HepG2 (cell line): Measurements from ENCODE around the gene OPN3. TPM values are rescaled to one million over a fixed set of nuclear protein-coding genes. Genes with fewer than 3 reads are reported as not detected.
A peak's percentile ranks its signal among the peaks of the same experiment; 100 is the strongest.

Experiments used
- CBX1 ChIP-seq: IDR thresholded peaks from one replicate; pipeline ENCODE4 v1.6.1; 2016; ENCODE audit warnings: antibody characterized with exemption, low read depth
- CCAR2 ChIP-seq: fragments of 200-400 bp; formaldehyde crosslinking; optimal IDR thresholded peaks from 2 replicates; pipeline ENCODE3; 2018; ENCODE audit warnings: low read depth, mild to moderate bottlenecking, low read length, moderate library complexity
- DBP ChIP-seq: sonication (generic); formaldehyde crosslinking; IDR thresholded peaks from 2 replicates; pipeline ENCODE4 v1.4.0; 2020; ENCODE audit warnings: missing genetic modification reagents; ENCODE audit errors: not compliant biosample characterization
- DR1 ChIP-seq: sonication (generic); formaldehyde crosslinking; IDR thresholded peaks from 2 replicates; pipeline ENCODE4 v1.8.0; 2021; ENCODE audit warnings: mild to moderate bottlenecking, missing genetic modification reagents, inconsistent platforms
- FOSL1 ChIP-seq: sonication (generic); formaldehyde crosslinking; IDR thresholded peaks from 2 replicates; pipeline ENCODE4 v1.9.0; 2021; ENCODE audit warnings: missing genetic modification reagents, borderline replicate concordance
- HHEX ChIP-seq: IDR thresholded peaks from 2 replicates; pipeline ENCODE4 v1.6.1; 2016; ENCODE audit warnings: control low read depth
- JDP2 ChIP-seq: sonication (generic); formaldehyde crosslinking; IDR thresholded peaks from 2 replicates; pipeline ENCODE4 v1.8.1; 2022; ENCODE audit warnings: missing genetic modification reagents, borderline replicate concordance
- KLF13 ChIP-seq: sonication (generic); formaldehyde crosslinking; IDR thresholded peaks from 2 replicates; pipeline ENCODE4 v1.4.0; 2020; ENCODE audit warnings: mild to moderate bottlenecking, missing genetic modification reagents
- NFAT5 ChIP-seq: sonication (generic); formaldehyde crosslinking; IDR thresholded peaks from 2 replicates; pipeline ENCODE4 v1.4.0; 2020; ENCODE audit warnings: missing genetic modification reagents
- NFE2 ChIP-seq: sonication (generic); formaldehyde crosslinking; IDR thresholded peaks from 2 replicates; pipeline ENCODE4 v1.4.0; 2020; ENCODE audit warnings: missing genetic modification reagents
- PHF20 ChIP-seq: sonication (generic); formaldehyde crosslinking; IDR thresholded peaks from 2 replicates; pipeline ENCODE4 v1.5.0; 2020; ENCODE audit warnings: mild to moderate bottlenecking, missing genetic modification reagents
- RBM22 ChIP-seq: fragments of 200-400 bp; formaldehyde crosslinking; optimal IDR thresholded peaks from 2 replicates; pipeline ENCODE3; 2017; ENCODE audit warnings: mild to moderate bottlenecking, low read length, moderate library complexity
- SALL2 ChIP-seq: sonication (generic); formaldehyde crosslinking; IDR thresholded peaks from 2 replicates; pipeline ENCODE4 v1.8.1; 2023; ENCODE audit warnings: mild to moderate bottlenecking, missing genetic modification reagents, inconsistent platforms
- ZNF143 ChIP-seq: sonication (generic); formaldehyde crosslinking; IDR thresholded peaks from 2 replicates; pipeline ENCODE4 v1.4.0; 2020; ENCODE audit warnings: missing genetic modification reagents
- ZNF704 ChIP-seq: sonication (generic); formaldehyde crosslinking; IDR thresholded peaks from 2 replicates; pipeline ENCODE4 v1.8.1; 2023; ENCODE audit warnings: mild to moderate bottlenecking, inconsistent platforms, moderate library complexity, missing genetic modification reagents, borderline replicate concordance
- ZNF770 ChIP-seq: sonication (generic); formaldehyde crosslinking; IDR thresholded peaks from 2 replicates; pipeline ENCODE4 v1.5.0; 2020; ENCODE audit warnings: mild to moderate bottlenecking, missing genetic modification reagents
- ZNF816 ChIP-seq: sonication (generic); formaldehyde crosslinking; IDR thresholded peaks from 2 replicates; pipeline ENCODE4 v1.8.0; 2022; ENCODE audit warnings: missing genetic modification reagents, mild to moderate bottlenecking, borderline replicate concordance
- ZNF850 ChIP-seq: sonication (generic); formaldehyde crosslinking; conservative IDR thresholded peaks from 2 replicates; pipeline ENCODE4 v1.9.0; 2021; ENCODE audit warnings: mild to moderate bottlenecking, missing genetic modification reagents
- polyA plus RNA-seq, 8 experiments: library from polyadenylated mRNA; depleted of rRNA in 3 of 8; stranded (reverse) in 7 of 8; unstranded in 1 of 8; fragments of >200 nt; fragmentation: Illumina TruSeq in 4 of 8; extraction: Trizol in 4 of 8; gene quantifications; 2 replicates each; pipeline versions ENCODE4 v1.2.1 to v1.2.3, GENCODE V29; 2011 to 2016; ENCODE audit warnings: low read depth in 4 of 8, missing spikeins in 1 of 8, mixed read lengths in 1 of 8; ENCODE audit not compliant: insufficient read depth in 1 of 8
- total RNA-seq, 5 experiments: library from RNA; depleted of rRNA; stranded (reverse); fragments of >200 nt; fragmentation: Illumina TruSeq; extraction: Trizol; gene quantifications; 2 replicates each; pipeline ENCODE4 v1.2.3, GENCODE V29; 2016; ENCODE audit warnings: low read depth in 1 of 5

The OPN3 gene
- total and polyA plus RNA-seq, 2 of the 13 experiments (the other 11 are each of a cell fraction or from before 2014, with no cell fraction given) = 17.4 to 23.0 TPM

- no peak for TF ChIP-seq RBM22
- TF ChIP-seq ZNF704 (CRISPR knock-in tag) = no peak
- no peak for TF ChIP-seq NFAT5 (CRISPR knock-in tag)
- TF ChIP-seq DR1 (CRISPR knock-in tag) = no peak
- no peak for TF ChIP-seq FOSL1 (CRISPR knock-in tag)
- no peak for TF ChIP-seq NFE2 (CRISPR knock-in tag)
- no peak for TF ChIP-seq PHF20 (CRISPR knock-in tag)
- no peak for TF ChIP-seq DBP (CRISPR knock-in tag)
- no peak for TF ChIP-seq ZNF850 (CRISPR knock-in tag)
- TF ChIP-seq ZNF143 (CRISPR knock-in tag) = no peak
- no peak for TF ChIP-seq JDP2 (CRISPR knock-in tag)
- TF ChIP-seq SALL2 (CRISPR knock-in tag) = no peak
- no peak for TF ChIP-seq ZNF770 (CRISPR knock-in tag)
- 0 out of 2 replicates have a peak, but pooled peaks have one; percentile 33 for TF ChIP-seq ZNF816 (CRISPR knock-in tag)
- TF ChIP-seq CBX1 = no peak
- TF ChIP-seq CCAR2 = no peak
- TF ChIP-seq HHEX (CRISPR knock-in tag) = no peak
- TF ChIP-seq KLF13 (CRISPR knock-in tag) = no peak
Measured at GRCh38 chr1:241640867-241641622, 876 bp upstream of the OPN3 start (continued).
